ENCODE data around the gene NTHL1.

DNA sequence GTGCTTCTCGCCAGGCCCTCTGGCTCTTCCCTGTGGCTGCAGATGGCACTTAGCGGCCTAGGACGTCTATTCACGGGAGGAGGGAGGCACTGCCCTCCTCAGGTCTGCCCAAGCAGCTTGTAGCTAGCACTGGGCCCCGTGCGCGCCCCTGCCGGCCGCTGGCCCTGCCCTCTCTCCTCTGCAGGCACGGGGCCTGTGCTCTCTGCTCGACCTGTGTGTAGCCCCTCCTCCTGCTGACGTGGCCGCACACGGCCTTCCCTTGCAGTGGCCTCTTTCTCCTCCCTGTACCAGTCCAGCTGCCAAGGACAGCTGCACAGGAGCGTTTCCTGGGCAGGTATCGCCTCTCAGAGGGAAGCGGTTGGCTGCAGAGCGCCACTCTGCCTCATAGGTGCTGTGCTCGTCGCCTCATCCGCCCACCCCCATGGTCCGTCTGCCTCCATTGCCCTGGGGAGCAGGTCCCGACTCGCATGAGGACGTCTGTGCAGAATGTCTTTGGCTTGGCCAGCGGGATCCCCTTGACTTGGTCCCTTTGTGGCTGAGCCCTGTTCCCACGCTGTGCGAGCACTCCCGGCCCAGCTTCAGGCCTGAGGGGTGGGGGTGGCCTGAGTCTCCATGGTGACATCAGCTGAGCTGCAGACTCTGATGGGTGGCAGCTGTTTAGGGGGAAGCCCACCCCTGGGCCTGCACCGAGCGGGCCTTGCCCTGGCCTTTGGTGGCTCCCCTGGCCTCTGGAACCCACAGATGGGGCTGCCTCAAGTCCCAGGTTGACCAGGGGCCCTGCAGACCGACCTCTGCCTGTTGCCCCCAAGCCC, 34.7 kb upstream of the NTHL1 start:
- TF ChIP-seq, protein P1, sequence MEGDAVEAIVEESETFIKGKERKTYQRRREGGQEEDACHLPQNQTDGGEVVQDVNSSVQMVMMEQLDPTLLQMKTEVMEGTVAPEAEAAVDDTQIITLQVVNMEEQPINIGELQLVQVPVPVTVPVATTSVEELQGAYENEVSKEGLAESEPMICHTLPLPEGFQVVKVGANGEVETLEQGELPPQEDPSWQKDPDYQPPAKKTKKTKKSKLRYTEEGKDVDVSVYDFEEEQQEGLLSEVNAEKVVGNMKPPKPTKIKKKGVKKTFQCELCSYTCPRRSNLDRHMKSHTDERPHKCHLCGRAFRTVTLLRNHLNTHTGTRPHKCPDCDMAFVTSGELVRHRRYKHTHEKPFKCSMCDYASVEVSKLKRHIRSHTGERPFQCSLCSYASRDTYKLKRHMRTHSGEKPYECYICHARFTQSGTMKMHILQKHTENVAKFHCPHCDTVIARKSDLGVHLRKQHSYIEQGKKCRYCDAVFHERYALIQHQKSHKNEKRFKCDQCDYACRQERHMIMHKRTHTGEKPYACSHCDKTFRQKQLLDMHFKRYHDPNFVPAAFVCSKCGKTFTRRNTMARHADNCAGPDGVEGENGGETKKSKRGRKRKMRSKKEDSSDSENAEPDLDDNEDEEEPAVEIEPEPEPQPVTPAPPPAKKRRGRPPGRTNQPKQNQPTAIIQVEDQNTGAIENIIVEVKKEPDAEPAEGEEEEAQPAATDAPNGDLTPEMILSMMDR (IDR thresholded peaks at IDR 0.05 in 4 of 5, conservative IDR thresholded peaks at IDR 0.05 in 1 of 5) = no peak
- no peak for TF ChIP-seq POLR2A (IDR thresholded peaks at IDR 0.05)

Data from gastrocnemius medialis (tissue), 4 donors.